Naive B cell (primary cell): ENCODE data around the gene DOK3. TPM values are rescaled to one million over a fixed set of nuclear protein-coding genes. Genes with fewer than 3 reads are reported as not detected.

Experiments
- ATAC-seq, 2 donors: fragments of 150-1000 bp; cut with Tn5 transposase; 2 replicates each; pipeline ENCODE4 v1.10.0; 2021; ENCODE audit warnings: low read depth in 2 of 2, mild to moderate bottlenecking in 2 of 2, moderate library complexity in 2 of 2
- DNase-seq: peaks from one replicate; pipeline ENCODE4 v3.0.0; 2022
- H3K27ac Mint-ChIP-seq, 6 donors: one replicate each; pipeline ENCODE4 v1.8.0; 2020 to 2022; ENCODE audit warnings: mild to moderate bottlenecking in 6 of 6, mixed read lengths in 6 of 6, moderate library complexity in 5 of 6, inconsistent platforms in 2 of 6
- H3K27me3 Mint-ChIP-seq, 3 donors: one replicate each; pipeline ENCODE4 v1.8.0; 2021 to 2022; ENCODE audit warnings: mixed read lengths in 3 of 3, mild to moderate bottlenecking in 1 of 3
- H3K36me3 Mint-ChIP-seq, 2 donors: one replicate each; pipeline ENCODE4 v1.8.0; 2020 to 2022; ENCODE audit warnings: mixed read lengths in 2 of 2, inconsistent platforms in 1 of 2, mild to moderate bottlenecking in 1 of 2
- H3K4me1 Mint-ChIP-seq, 3 donors: one replicate each; pipeline ENCODE4 v1.8.0; 2020 to 2022; ENCODE audit warnings: mixed read lengths in 3 of 3, inconsistent platforms in 1 of 3, mild to moderate bottlenecking in 1 of 3, moderate library complexity in 1 of 3
- H3K4me3 Mint-ChIP-seq, 8 donors: one replicate each; pipeline ENCODE4 v1.8.0; 2020 to 2022; ENCODE audit warnings: mild to moderate bottlenecking in 8 of 8, mixed read lengths in 8 of 8, moderate library complexity in 8 of 8, inconsistent platforms in 2 of 8
- H3K9me3 Mint-ChIP-seq, 7 donors: one replicate each; pipeline ENCODE4 v1.8.0; 2020 to 2022; ENCODE audit warnings: mixed read lengths in 7 of 7, mild to moderate bottlenecking in 5 of 7, inconsistent platforms in 2 of 7, moderate library complexity in 1 of 7
- polyA plus RNA-seq, 6 donors: library from polyadenylated mRNA; unstranded; fragments of 300-500 nt; fragmentation: Illumina TruSeq; gene quantifications; one replicate each; pipeline ENCODE4 v1.2.3, GENCODE V29; 2021; ENCODE audit warnings: low read depth in 6 of 6

The DOK3 gene
- polyA plus RNA-seq, 6 donors from 2014 or later: 12.7 to 47.7 (median 38.1) TPM

DNA sequence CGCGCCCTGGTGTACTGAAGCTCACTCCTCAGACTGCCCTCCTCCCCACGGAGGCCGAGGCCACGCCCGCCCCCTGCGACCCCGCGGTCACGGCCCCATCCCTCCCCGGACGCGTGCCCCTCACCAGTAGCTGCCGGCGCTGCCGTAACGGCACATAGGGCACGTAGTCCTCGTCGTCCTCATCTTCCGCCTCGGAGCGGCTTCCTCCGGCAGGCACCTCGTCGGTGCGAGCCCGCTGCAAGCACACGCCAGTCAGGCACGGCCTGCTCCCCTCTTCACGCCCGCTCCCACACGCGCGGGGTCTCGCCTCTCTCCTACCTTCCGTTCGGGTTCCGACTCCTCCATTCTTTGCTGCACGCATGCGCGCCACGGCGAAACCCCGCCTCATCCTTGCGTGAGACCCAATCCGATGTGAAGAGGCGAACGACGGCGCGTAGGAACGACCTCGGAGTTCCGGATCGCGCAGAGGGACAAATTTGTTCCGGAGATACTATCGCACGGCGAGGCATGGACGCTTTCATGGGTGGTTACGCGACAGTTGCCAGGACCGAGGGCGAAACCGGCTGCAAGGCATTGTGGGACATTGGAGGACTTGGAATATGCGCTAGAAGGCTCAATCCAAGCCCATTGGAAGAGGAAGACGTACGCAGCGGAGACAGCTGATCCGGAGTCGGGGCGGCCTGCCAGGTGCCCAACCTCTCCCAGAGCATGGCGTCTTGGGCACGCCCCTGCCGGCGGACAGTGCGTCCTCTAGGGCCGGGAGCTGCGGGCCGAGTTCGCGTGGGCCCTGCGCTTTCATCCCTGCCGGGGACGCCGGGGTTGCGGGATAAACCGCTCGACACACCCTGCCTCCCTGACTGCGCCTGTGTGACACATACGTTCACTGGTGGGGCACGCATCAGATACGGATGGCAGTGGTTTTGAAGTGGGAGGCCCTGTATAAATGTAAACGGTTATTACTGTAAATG, 7.3 kb upstream of the DOK3 start, which contains the start of gene DDX41:
Gene DDX41, minus strand, starts transcription at position 361 of the 968 bp plus-strand sequence. Its CDS starts 16 bp downstream, at position 345.
- H3K4me1 Mint-ChIP-seq: peaks cover 45 to 70% (median 60%) of the 10 kb centered on the region in 3 donors
- peak within 1 kb of the TSS; percentile 86 to 99 (median 95) for H3K4me3 Mint-ChIP-seq
- ATAC-seq (peak; percentile 91 to 93), DNase-seq (peak; percentile 94)
- peak within 1 kb of the TSS; percentile 15 to 99 (median 90) for H3K27ac Mint-ChIP-seq
- no peaks in the 10 kb centered on the region for H3K9me3 Mint-ChIP-seq
- no peaks in the 10 kb centered on the region for H3K27me3 Mint-ChIP-seq
- H3K36me3 Mint-ChIP-seq: peaks cover 0 to 17% of the 10 kb centered on the region in 2 donors

- Mint-ChIP-seq H3K4me1 (peaks cover 45 to 68% (median 62%) of the 10 kb centered on the region in 3 donors), H3K27ac (peak overlapping the region in 5 of 6 donors; percentile 15 to 83 (median 32)), H3K36me3 (peaks cover 6 to 24% of the 10 kb centered on the region in 2 donors), H3K9me3 (no peaks in the 10 kb centered on the region), H3K27me3 (no peaks in the 10 kb centered on the region), H3K4me3 (peak overlapping the region; percentile 66 to 99 (median 92))
- ATAC-seq (no peak), DNase-seq (no peak)
These were observed 6.0 kb upstream of the DOK3 start for GRCh38 chr5:177515580-177515979.

DNA sequence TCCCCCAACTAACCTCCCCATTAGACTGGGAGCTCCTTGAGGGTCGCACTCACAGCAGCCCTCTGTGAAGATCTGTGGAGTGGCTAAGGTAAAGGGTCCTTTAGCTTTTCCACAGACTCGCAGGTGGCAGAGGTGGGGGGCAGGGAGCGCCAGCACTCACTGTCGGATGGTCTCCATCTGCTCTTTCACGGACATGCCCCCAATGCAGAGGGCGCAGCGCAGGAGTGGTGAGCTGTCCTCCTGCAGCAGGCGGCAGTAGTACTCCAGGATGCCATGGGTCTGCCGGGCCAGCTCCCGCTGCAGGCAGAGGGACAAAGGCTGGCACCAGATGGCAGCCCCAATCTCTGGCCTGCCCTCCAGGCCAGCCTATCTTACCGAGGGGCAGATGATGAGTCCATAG, 4.9 kb upstream of the DOK3 start:
- Mint-ChIP-seq H3K27ac (peak overlapping the region in 1 of 6 donors; percentile 54), H3K9me3 (no peaks in the 10 kb centered on the region), H3K36me3 (peaks cover 6 to 24% of the 10 kb centered on the region in 2 donors), H3K4me1 (peaks cover 47 to 68% (median 62%) of the 10 kb centered on the region in 3 donors), H3K4me3 (peak overlapping the region in 3 of 8 donors; percentile 90 to 99 (median 95)), H3K27me3 (no peaks in the 10 kb centered on the region)
- no peak for ATAC-seq
- no peak for DNase-seq

DNA sequence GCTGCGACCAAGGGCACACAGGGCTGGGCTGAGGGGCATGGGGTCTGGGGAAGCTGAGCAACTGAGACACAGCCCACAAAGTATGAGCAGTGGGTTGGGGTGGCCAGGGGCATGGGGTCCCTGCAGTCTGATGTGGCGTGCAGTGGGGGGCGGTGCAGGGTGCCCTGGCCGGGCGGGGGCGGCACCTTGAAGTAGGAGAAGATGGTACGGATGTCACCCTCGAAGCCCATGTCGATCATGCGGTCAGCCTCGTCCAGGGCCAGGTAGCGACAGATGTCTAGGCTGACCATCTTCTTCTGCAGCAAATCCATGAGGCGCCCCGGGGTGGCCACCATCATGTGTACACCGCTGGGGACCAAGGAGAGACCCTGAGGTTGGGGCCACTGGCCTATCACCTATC, 3.9 kb upstream of the DOK3 start:
- ATAC-seq: no peak
- Mint-ChIP-seq H3K4me3 (peak overlapping the region in 2 of 8 donors; percentile 50 to 59), H3K27ac (peak overlapping the region in 2 of 6 donors; percentile 54 to 56), H3K9me3 (peaks cover 0 to 1% (median 0%) of the 10 kb centered on the region in 7 donors), H3K36me3 (peaks cover 6 to 24% of the 10 kb centered on the region in 2 donors), H3K27me3 (no peaks in the 10 kb centered on the region), H3K4me1 (peaks cover 56 to 73% (median 65%) of the 10 kb centered on the region in 3 donors)
- DNase-seq: no peak

DNA sequence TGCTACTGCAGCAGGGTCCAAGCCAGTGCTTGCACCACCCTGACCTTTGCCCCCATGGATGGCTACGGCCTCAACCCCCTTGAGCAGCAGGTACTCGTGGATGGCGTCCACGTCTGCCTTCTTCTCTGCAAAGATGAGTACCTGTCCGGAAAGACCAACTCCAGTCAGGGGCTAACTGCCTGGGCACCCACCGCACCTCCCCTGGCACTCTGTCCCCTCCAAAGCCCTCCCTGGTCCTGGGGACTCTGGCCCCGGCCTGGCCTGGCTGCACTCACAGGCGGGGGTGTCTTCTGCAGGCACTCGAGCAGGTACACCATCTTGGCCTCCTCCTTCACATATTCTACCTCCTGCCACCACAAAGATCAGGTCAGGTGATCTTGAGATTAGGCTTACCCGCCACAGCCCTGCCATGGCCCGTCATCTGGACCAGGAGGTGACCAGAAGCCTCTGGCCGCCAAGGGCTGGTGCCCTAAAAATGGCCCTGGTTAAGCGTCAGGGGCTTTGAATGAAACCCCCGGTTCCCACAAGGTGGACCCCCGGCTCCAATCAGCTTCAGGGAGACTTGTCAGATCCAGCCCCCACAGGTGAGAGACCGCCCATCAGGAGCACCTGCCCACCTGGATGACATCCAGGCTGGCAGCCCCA, 3.2 kb upstream of the DOK3 start:
- Mint-ChIP-seq H3K27me3 (no peaks in the 10 kb centered on the region), H3K4me1 (peaks cover 59 to 79% (median 69%) of the 10 kb centered on the region in 3 donors), H3K9me3 (peaks cover 0 to 1% (median 0%) of the 10 kb centered on the region in 7 donors), H3K4me3 (peak overlapping the region in 2 of 8 donors; percentile 25), H3K27ac (peak overlapping the region in 3 of 6 donors; percentile 33 to 72 (median 36)), H3K36me3 (peaks cover 7 to 27% of the 10 kb centered on the region in 2 donors)
- no peak for ATAC-seq
- DNase-seq: no peak

DNA sequence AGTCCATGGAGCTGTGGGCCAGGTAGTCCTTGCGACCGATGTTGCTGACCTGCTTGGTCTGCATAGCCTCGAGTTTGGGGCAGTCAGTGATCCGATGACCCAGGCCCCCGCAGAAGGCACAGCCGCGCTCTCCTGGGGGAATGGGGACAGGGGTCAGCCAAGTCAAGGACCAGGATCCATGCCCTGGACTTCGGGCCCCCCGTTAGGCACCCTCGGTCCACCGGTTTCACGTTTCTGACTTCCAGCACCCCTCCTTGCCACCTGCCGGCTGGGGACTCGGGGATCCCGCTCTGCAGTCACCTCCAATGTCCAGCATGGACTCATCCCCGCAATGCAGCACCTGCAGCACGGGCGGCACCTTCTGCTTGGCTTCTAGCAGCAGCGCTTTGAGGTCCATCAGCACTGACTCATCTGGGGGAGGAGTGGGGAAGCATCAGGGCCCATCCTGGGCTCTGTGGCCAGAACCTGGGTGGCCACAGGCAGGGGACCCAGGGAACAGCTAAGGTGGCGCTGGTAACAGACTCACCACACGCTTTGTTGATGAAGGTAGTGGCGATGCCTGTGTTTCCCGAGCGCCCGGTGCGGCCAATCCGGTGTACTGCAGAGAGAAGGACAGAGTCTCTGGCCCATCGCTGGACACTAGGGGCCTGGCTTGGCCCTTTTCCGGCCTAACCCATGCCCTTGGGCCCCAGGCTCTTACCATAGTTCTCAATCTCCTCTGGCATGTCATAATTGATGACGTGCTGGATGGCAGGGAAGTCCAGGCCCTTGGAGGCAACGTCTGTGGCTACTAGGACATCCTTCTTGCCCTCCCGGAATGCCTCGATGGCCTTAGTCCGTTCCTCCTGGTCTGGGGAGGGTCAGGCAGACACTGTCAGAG, 2.4 kb upstream of the DOK3 start:
- no peak for DNase-seq
- peak overlapping the region in 5 of 6 donors; percentile 95 to 99 (median 99) for H3K27ac Mint-ChIP-seq

DNA sequence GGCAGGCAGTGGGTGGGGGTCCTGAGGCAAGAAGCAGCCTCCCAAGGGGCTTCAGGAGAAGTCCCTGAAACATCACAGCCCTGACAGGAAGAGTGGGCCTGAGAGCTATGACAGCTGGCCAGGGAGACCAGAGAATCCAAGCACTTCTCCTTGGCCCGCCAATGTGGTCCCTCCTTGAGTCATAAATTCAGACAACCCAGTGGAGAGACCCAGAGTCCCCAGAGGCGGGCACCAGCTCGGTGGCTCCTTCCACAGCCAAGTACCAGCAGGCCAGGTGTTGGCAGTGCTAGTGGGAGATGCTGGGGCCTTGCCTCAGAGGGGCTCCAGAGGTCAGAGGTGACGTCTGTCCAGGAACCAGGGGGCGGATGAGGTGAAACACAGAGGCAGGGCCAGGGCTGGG, 1.6 kb upstream of the DOK3 start:
- no peak for DNase-seq
- H3K27ac Mint-ChIP-seq: peak overlapping the region; percentile 93 to 99 (median 98)

More for the DNA sequence above, 2.4 kb upstream of the DOK3 start:
- Mint-ChIP-seq H3K36me3 (peaks cover 15 to 30% of the 10 kb centered on the region in 2 donors), H3K4me3 (peak overlapping the region in 2 of 8 donors; percentile 53 to 91), H3K9me3 (peaks cover 0 to 1% (median 0%) of the 10 kb centered on the region in 7 donors), H3K27me3 (no peaks in the 10 kb centered on the region), H3K4me1 (peaks cover 62 to 81% (median 73%) of the 10 kb centered on the region in 3 donors)
- no peak for ATAC-seq

DNA sequence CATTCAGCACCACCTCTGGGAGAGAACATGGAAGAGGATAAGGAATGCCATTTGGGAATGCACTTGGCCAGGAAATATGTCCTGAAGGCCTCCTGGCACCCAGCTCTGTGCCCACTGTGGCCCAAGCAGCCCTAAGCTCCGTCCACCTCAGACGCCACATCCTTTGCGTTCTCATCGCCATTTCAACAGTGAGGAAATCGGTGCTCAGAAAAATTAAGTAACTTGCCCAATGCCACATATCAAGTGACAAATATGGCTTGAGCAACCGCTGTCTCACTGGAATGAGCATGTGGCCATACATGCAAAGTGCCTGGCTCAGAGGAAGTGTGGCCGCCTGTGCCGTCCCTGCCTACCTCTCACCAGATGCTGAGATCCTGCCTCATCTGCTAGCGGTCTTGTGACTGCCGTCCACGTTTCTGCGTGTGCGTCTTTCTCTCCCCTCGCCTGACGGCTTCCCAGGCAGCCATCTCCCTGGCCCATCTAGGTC, 984 bp upstream of the DOK3 start:
- Mint-ChIP-seq H3K36me3 (peaks cover 17 to 24% of the 10 kb centered on the region in 2 donors), H3K27me3 (no peaks in the 10 kb centered on the region), H3K27ac (peak overlapping the region; percentile 93 to 99 (median 98)), H3K9me3 (peaks cover 0 to 1% (median 0%) of the 10 kb centered on the region in 7 donors), H3K4me1 (peaks cover 57 to 70% (median 70%) of the 10 kb centered on the region in 3 donors), H3K4me3 (peak overlapping the region; percentile 91 to 98 (median 95))
- ATAC-seq: peak; percentile 77
- DNase-seq: peak; percentile 80

More for the DNA sequence above, 1.6 kb upstream of the DOK3 start:
- H3K4me1 Mint-ChIP-seq: peaks cover 59 to 75% (median 72%) of the 10 kb centered on the region in 3 donors
- peaks cover 0 to 1% (median 0%) of the 10 kb centered on the region in 7 donors for H3K9me3 Mint-ChIP-seq
- ATAC-seq: no peak
- peaks cover 17 to 24% of the 10 kb centered on the region in 2 donors for H3K36me3 Mint-ChIP-seq
- no peaks in the 10 kb centered on the region for H3K27me3 Mint-ChIP-seq
- H3K4me3 Mint-ChIP-seq: peak overlapping the region in 7 of 8 donors; percentile 91 to 98 (median 94)

GRCh38 chr5:177509991-177510566, 453 bp upstream of the DOK3 start:
- Mint-ChIP-seq H3K9me3 (peaks cover 0 to 1% (median 0%) of the 10 kb centered on the region in 7 donors), H3K4me1 (peaks cover 59 to 70% (median 70%) of the 10 kb centered on the region in 3 donors), H3K27me3 (no peaks in the 10 kb centered on the region), H3K4me3 (peak overlapping the region; percentile 91 to 98 (median 95)), H3K27ac (peak overlapping the region; percentile 93 to 99 (median 98)), H3K36me3 (peaks cover 17 to 24% of the 10 kb centered on the region in 2 donors)
- DNase-seq (peak; percentile 58), ATAC-seq (peak; percentile 49 to 54)

GRCh38 chr5:177508837-177509236, 789 bp downstream of the DOK3 start:
- Mint-ChIP-seq H3K4me3 (peak overlapping the region; percentile 91 to 98 (median 95)), H3K36me3 (peaks cover 16 to 17% of the 10 kb centered on the region in 2 donors), H3K27ac (peak overlapping the region; percentile 93 to 99 (median 98)), H3K27me3 (no peaks in the 10 kb centered on the region), H3K9me3 (peaks cover 0 to 1% (median 0%) of the 10 kb centered on the region in 7 donors), H3K4me1 (peaks cover 53 to 63% (median 62%) of the 10 kb centered on the region in 3 donors)
- ATAC-seq (peak; percentile 45 to 46), DNase-seq (peak; percentile 71)

DNA sequence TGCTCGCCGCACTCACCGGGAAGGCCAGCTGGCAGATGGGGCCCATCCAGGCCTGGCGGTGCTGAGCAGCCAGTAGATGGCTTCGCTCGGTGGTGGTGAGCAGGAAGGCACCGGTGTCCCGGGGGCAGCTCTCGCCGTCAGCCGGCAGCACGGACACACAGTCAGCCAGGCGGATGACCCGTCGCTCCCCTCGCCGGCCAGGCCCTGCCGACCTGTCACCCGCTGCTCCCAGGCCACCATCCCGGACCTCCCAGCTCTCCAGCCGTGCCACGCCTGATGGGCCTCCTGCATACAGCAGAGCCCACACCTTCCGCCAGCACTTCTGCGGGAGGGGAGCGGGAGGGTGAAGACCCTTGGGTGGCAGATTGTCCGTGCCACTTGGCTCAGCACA, 1.4 kb downstream of the DOK3 start:
- Mint-ChIP-seq H3K27ac (peak overlapping the region in 4 of 6 donors; percentile 72 to 99 (median 96)), H3K27me3 (no peaks in the 10 kb centered on the region), H3K9me3 (peaks cover 0 to 1% (median 0%) of the 10 kb centered on the region in 7 donors), H3K4me1 (peaks cover 52 to 65% (median 63%) of the 10 kb centered on the region in 3 donors), H3K4me3 (peak overlapping the region; percentile 91 to 98 (median 95)), H3K36me3 (peaks cover 14 to 17% of the 10 kb centered on the region in 2 donors)
- DNase-seq: no peak
- no peak for ATAC-seq
